Omental fat pad (tissue), 4 donors: ENCODE results near the gene CHCHD6. TPM values are rescaled to one million over a fixed set of nuclear protein-coding genes. Genes with fewer than 3 reads are reported as not detected.
A peak's percentile ranks its signal among the peaks of the same experiment; 100 is the strongest.

ENCODE experiments used
- ATAC-seq: fragments of 150-250 bp; one replicate; pipeline ENCODE4 v1.9.1; 2016; ENCODE audit warnings: mild to moderate bottlenecking, moderate library complexity; ENCODE audit not compliant: low FRiP score
- DNase-seq: peaks from one replicate; pipeline ENCODE4 v3.0.0-alpha.2; 2019; ENCODE audit warnings: low spot score
- total RNA-seq, 4 donors: library from RNA; depleted of rRNA; stranded (reverse); fragments of >200 nt; gene quantifications; one replicate each; pipeline ENCODE4 v1.1.0, GENCODE V29; 2016
- TF ChIP-seq, protein P1 (sequence below), 3 donors: fragments of 450-650 bp; IDR thresholded peaks; one replicate each; pipeline ENCODE4 v1.5.1; 2016 to 2017; ENCODE audit warnings: antibody characterized with exemption in 3 of 3, mild to moderate bottlenecking in 3 of 3, moderate library complexity in 2 of 3

The CHCHD6 gene
- total RNA-seq, 4 donors from 2014 or later, result 7.5 to 19.7 (median 11.5) TPM

DNA sequence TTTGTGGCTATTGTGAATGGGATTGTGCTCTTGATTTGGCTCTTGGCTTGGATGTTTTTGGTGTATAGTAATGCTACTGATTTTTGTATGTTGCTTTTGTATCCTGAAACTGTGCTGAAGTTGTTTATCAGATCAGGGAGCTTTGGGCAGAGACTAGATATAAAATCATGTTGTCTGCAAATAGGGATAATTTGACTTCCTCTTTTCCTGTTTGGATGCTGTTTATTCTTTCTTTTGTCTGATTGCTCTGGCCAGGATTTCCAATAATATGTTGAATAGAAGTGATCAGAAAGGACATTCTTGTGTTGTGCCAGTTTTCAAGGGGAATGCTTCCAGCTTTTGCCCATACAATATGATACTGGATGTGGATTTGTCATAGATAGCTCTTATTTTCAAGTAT, 66.1 kb downstream of the CHCHD6 start:
- ATAC-seq (no peak), DNase-seq (no peak)
- TF ChIP-seq, protein P1, sequence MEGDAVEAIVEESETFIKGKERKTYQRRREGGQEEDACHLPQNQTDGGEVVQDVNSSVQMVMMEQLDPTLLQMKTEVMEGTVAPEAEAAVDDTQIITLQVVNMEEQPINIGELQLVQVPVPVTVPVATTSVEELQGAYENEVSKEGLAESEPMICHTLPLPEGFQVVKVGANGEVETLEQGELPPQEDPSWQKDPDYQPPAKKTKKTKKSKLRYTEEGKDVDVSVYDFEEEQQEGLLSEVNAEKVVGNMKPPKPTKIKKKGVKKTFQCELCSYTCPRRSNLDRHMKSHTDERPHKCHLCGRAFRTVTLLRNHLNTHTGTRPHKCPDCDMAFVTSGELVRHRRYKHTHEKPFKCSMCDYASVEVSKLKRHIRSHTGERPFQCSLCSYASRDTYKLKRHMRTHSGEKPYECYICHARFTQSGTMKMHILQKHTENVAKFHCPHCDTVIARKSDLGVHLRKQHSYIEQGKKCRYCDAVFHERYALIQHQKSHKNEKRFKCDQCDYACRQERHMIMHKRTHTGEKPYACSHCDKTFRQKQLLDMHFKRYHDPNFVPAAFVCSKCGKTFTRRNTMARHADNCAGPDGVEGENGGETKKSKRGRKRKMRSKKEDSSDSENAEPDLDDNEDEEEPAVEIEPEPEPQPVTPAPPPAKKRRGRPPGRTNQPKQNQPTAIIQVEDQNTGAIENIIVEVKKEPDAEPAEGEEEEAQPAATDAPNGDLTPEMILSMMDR (IDR thresholded peaks at IDR 0.05), result no peak

DNA sequence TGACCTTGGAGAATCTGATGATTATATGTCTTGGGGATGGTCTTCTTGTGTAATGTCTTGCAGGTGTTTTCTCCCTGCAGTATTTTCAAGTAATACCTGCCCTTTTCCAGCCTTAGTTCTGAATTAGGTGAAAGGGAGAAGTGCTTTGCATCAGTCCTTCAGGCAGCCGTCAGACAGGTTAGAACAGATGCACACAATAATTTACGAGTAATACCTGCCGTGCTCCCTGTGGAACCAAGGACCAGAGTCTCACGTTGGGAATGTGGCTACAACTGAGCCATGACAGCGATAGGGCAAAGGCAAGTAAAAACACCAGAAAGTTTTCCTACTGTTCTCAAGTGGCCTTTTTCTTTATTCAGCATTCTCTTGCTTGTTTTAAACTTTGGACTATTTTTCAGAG, 69.1 kb downstream of the CHCHD6 start:
- TF ChIP-seq, protein P1 (IDR thresholded peaks at IDR 0.05), result no peak
- DNase-seq (no peak), ATAC-seq (no peak)

GRCh38 chr3:126773783-126774182, 69.7 kb downstream of the CHCHD6 start:
- DNase-seq, result no peak
- ATAC-seq, result no peak
- TF ChIP-seq, protein P1 (IDR thresholded peaks at IDR 0.05), result no peak

DNA sequence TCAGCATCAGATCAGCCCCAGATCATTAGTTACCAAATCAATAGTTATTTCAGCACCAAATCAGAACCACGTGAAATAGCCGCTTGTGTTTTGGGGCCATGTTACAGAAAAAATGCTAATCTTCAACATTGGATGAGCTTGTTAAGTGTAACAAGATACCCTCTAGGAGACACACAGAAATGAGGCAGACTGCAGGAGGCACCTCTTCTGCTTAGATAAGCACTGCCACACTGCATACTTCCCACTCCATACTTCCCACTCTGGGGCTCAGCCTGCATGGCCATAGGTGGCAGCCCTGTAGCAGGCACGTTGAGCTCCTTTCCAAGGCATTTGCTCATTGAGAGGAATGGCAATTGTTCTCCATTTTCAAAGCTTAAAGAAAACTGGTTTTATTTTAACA, 73.3 kb downstream of the CHCHD6 start:
- no peak for DNase-seq
- TF ChIP-seq, protein P1 (IDR thresholded peaks at IDR 0.05), result no peak
- ATAC-seq, result no peak

DNA sequence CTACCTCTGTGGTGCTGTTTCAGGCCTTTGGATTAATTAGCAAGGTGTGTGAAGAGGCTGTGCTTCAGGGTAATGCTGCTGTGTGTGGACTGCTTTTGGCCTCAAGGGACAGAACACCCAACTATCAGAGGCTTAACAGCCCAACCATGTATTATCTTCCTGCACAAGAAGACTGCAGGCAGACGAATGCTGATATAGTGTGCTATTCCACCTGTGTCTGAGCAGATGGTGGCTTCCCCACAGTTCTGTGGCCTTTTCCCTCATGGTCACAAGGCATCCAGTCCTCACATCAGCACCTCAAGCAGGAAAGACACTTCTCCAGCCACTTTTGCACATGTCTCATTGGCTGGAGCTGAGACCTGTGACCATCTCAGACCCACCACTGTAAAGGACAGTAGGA, 76.6 kb downstream of the CHCHD6 start:
- DNase-seq (no peak), ATAC-seq (no peak)
- TF ChIP-seq, protein P1 (IDR thresholded peaks at IDR 0.05), result no peak

GRCh38 chr3:126781406-126781805, 77.4 kb downstream of the CHCHD6 start:
- DNase-seq (no peak), ATAC-seq (no peak)
- TF ChIP-seq, protein P1 (IDR thresholded peaks at IDR 0.05), result no peak

- ATAC-seq (peak; percentile 65), DNase-seq (no peak)
- TF ChIP-seq, protein P1 (IDR thresholded peaks at IDR 0.05), result no peak
Measured at GRCh38 chr3:126781889-126782491, 78.0 kb downstream of the CHCHD6 start.
